ENCODE data around the gene AP3B1. TPM values are rescaled to one million over a fixed set of nuclear protein-coding genes. Genes with fewer than 3 reads are reported as not detected.

AP3B1 gene
- polyA plus RNA-seq, 1 of the 3 experiments (the other 2 are of a cell fraction) = 18.0 TPM

- H4K20me1 ChIP-seq (ENCODE audit: insufficient read depth) = no peaks in the 10 kb centered on the region
- ChIA-PET CTCF (interaction anchor here (0.7 kb wide), 1 partner anchor 8 kb away, joined by 3 read pairs; no protein-coding TSS in a partner anchor), POLR2A (no interaction called here)
- H3K4me3 ChIP-seq (ENCODE audit: low read depth in 2 of 2, low read length in 1 of 2) = no peak overlapping the region
- no peak overlapping the region for H2AFZ ChIP-seq (ENCODE audit: low read depth)
- no peaks in the 10 kb centered on the region for H3K9me3 ChIP-seq
- H3K4me1 ChIP-seq (ENCODE audit: control insufficient read depth in 1 of 2, insufficient read depth in 2 of 2, low read depth in 1 of 2, low read length in 1 of 2) = no peaks in the 10 kb centered on the region
- no peaks in the 10 kb centered on the region for H3F3A ChIP-seq (replicated peaks; ENCODE audit: insufficient read depth)
- H3K9me2 ChIP-seq = no peaks in the 10 kb centered on the region
- H3K27ac ChIP-seq (ENCODE audit: low read depth in 2 of 2, low read length in 1 of 2) = no peak overlapping the region
- TF ChIP-seq SMC3 (IDR thresholded peaks at IDR 0.05; ENCODE audit: low read depth, low read length) = no peak
- no peak for TF ChIP-seq EP300 (IDR thresholded peaks at IDR 0.05; ENCODE audit: borderline replicate concordance in 1 of 2, low read depth in 1 of 2, low read length in 1 of 2)
- TF ChIP-seq MXI1 (IDR thresholded peaks at IDR 0.05; ENCODE audit: low read depth, low read length) = no peak
- no peak for TF ChIP-seq NRF1 (IDR thresholded peaks at IDR 0.05; ENCODE audit: low read depth, low read length)
- no peak for TF ChIP-seq ELF1 (IDR thresholded peaks at IDR 0.05)
- no peak for TF ChIP-seq FOSL2 (IDR thresholded peaks at IDR 0.05; ENCODE audit: borderline replicate concordance, low read depth)
- no peak for TF ChIP-seq RXRA (IDR thresholded peaks at IDR 0.05; ENCODE audit: borderline replicate concordance, low read depth)
- no peak for TF ChIP-seq CHD2 (IDR thresholded peaks at IDR 0.05; ENCODE audit: low read length, partially characterized antibody)
- no peak for TF ChIP-seq EZH2phosphoT487 (IDR thresholded peaks at IDR 0.05; ENCODE audit: borderline replicate concordance, low read depth)
- TF ChIP-seq GATA2 (CRISPR knock-in tag; IDR thresholded peaks at IDR 0.05) = no peak
- no peak for TF ChIP-seq TAF1 (IDR thresholded peaks at IDR 0.05; ENCODE audit: borderline replicate concordance, low read depth, low read length)
- no peak for TF ChIP-seq REST (IDR thresholded peaks at IDR 0.05; ENCODE audit: low read depth, low read length)
- no peak for TF ChIP-seq SIN3A (IDR thresholded peaks at IDR 0.05; ENCODE audit: borderline replicate concordance, low read depth, low read length)
- TF ChIP-seq POLR2AphosphoS5 (IDR thresholded peaks at IDR 0.05; ENCODE audit: low read depth, low read length) = no peak
- no peak for TF ChIP-seq CTCF (IDR thresholded peaks at IDR 0.05)
- DNase-seq = no peak
- WGBS (ENCODE audit: low lambda C conversion rate) = 95% methylated on average over 4 of the region's 4 CpGs
- no peaks in the 10 kb centered on the region for H3K27me3 ChIP-seq (ENCODE audit: insufficient read depth)
- H3K79me2 ChIP-seq (ENCODE audit: insufficient read depth) = no peaks in the 10 kb centered on the region
- H3K36me3 ChIP-seq (replicated peaks in 1 of 2; ENCODE audit: control insufficient read depth in 1 of 2, insufficient read depth in 2 of 2, low read length in 1 of 2) = peaks cover 28 to 52% of the 10 kb centered on the region in 2 experiments
- H3K9ac ChIP-seq = no peak overlapping the region
- H3K4me2 ChIP-seq = no peak overlapping the region
Measured at GRCh38 chr5:78103232-78103918, 191.1 kb downstream of the AP3B1 start.
